Smooth muscle cell (in vitro differentiated cells): ENCODE data around the gene CTDSP1. TPM values are rescaled to one million over a fixed set of nuclear protein-coding genes. Genes with fewer than 3 reads are reported as not detected.

ENCODE experiments used
- DNase-seq: peaks from one replicate; lab custom pipeline; 2025; ENCODE audit not compliant: unreplicated experiment; lab: John Stamatoyannopoulos, UW
- H2AFZ ChIP-seq: fragments of 200-600 bp; sonication (generic); 2 replicates; pipeline ENCODE4 v1.6.0; 2016; ENCODE audit warnings: antibody characterized with exemption, low read depth, mild to moderate bottlenecking
- H3F3A ChIP-seq: fragments of 200-600 bp; sonication (generic); 2 replicates; pipeline ENCODE4 v1.6.0; 2017; ENCODE audit warnings: antibody characterized with exemption, low read depth
- H3K27ac ChIP-seq: fragments of 200-600 bp; sonication (generic); 2 replicates; pipeline ENCODE4 v1.5.1; 2016; ENCODE audit warnings: low read depth, mild to moderate bottlenecking
- H3K27me3 ChIP-seq: fragments of 200-600 bp; sonication (generic); 2 replicates; pipeline ENCODE4 v1.6.1; 2016; ENCODE audit warnings: low read depth, mild to moderate bottlenecking
- H3K36me3 ChIP-seq: fragments of 200-600 bp; sonication (generic); 2 replicates; pipeline ENCODE4 v1.5.1; 2016; ENCODE audit warnings: low read depth
- H3K4me1 ChIP-seq: fragments of 200-600 bp; sonication (generic); 2 replicates; pipeline ENCODE4 v1.5.1; 2016; ENCODE audit warnings: low read depth
- H3K4me2 ChIP-seq: fragments of 200-600 bp; sonication (generic); 2 replicates; pipeline ENCODE4 v1.6.0; 2016; ENCODE audit warnings: mild to moderate bottlenecking
- H3K4me3 ChIP-seq: fragments of 200-600 bp; sonication (generic); 2 replicates; pipeline ENCODE4 v1.5.1; 2016; ENCODE audit warnings: mild to moderate bottlenecking
- H3K79me2 ChIP-seq: fragments of 200-600 bp; sonication (generic); 2 replicates; pipeline ENCODE4 v1.6.0; 2016; ENCODE audit warnings: low read depth, mild to moderate bottlenecking
- H3K9ac ChIP-seq: fragments of 200-600 bp; sonication (generic); 2 replicates; pipeline ENCODE4 v1.6.0; 2016; ENCODE audit warnings: low read depth
- H3K9me3 ChIP-seq: fragments of 200-600 bp; sonication (generic); replicated peaks from 2 replicates; pipeline ENCODE4 v1.5.1; 2016; ENCODE audit warnings: low read depth
- H4K20me1 ChIP-seq: fragments of 200-600 bp; sonication (generic); 2 replicates; pipeline ENCODE4 v1.6.0; 2016; ENCODE audit warnings: low read depth
- WGBS: methylation state at CpG from one replicate; pipeline ENCODE4 v1.1.7; 2016; ENCODE audit warnings: low lambda C conversion rate; 5-methylcytosine and 5-hydroxymethylcytosine counted together
- polyA plus RNA-seq: library from polyadenylated mRNA; unstranded; fragments of >200 nt; fragmentation: Nextera tagmentation; extraction: Ambion mirVana; gene quantifications from 2 replicates; pipeline ENCODE4 v1.2.1, GENCODE V29; 2016
- total RNA-seq: library from RNA; depleted of rRNA; stranded (reverse); fragments of >200 nt; gene quantifications from 2 replicates; pipeline ENCODE4 v1.2.3, GENCODE V29; 2014
- TF ChIP-seq, protein P1 (sequence below): fragments of 200-600 bp; sonication (generic); IDR thresholded peaks from 2 replicates; pipeline ENCODE4 v1.5.1; 2017; ENCODE audit warnings: borderline replicate concordance, mild to moderate bottlenecking, antibody characterized with exemption; ENCODE audit not compliant: insufficient read depth, poor library complexity, severe bottlenecking

The CTDSP1 gene
- total and polyA plus RNA-seq, 2 experiments from 2014 or later: 18.7 to 62.5 TPM

DNA sequence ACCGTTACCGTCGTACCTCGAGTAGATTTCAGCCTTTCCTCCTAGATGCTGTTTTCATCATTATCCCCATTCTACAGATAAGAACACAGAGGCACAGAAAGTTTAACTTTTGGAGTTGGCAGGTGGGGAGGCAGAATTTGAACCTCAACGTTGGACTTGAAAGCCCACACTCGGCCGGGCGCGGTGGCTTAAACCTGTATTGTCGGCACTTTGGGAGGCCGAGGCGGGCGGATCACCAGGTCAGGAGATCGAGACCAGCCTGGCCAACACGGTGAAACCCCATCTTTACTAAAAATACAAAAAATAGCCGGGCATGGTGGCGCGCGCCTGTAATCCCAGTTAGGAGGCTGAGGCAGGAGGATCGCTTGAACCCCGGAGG lies 31.5 kb upstream of the CTDSP1 start:
- Histone ChIP-seq H3K27me3 (no peaks in the 10 kb centered on the region), H3K4me2 (peak overlapping the region; percentile 79), H3K79me2 (no peaks in the 10 kb centered on the region), H4K20me1 (no peaks in the 10 kb centered on the region), H3K4me3 (peak overlapping the region; percentile 39), H3K9me3 (no peaks in the 10 kb centered on the region), H3K9ac (peak overlapping the region; percentile 22), H2AFZ (peak overlapping the region; percentile 54), H3K36me3 (no peaks in the 10 kb centered on the region), H3K4me1 (peaks cover 4% of the 10 kb centered on the region), H3F3A (peaks cover 44% of the 10 kb centered on the region), H3K27ac (peak overlapping the region; percentile 79)
- DNase-seq: no peak
- TF ChIP-seq, protein P1, sequence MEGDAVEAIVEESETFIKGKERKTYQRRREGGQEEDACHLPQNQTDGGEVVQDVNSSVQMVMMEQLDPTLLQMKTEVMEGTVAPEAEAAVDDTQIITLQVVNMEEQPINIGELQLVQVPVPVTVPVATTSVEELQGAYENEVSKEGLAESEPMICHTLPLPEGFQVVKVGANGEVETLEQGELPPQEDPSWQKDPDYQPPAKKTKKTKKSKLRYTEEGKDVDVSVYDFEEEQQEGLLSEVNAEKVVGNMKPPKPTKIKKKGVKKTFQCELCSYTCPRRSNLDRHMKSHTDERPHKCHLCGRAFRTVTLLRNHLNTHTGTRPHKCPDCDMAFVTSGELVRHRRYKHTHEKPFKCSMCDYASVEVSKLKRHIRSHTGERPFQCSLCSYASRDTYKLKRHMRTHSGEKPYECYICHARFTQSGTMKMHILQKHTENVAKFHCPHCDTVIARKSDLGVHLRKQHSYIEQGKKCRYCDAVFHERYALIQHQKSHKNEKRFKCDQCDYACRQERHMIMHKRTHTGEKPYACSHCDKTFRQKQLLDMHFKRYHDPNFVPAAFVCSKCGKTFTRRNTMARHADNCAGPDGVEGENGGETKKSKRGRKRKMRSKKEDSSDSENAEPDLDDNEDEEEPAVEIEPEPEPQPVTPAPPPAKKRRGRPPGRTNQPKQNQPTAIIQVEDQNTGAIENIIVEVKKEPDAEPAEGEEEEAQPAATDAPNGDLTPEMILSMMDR: no peak
- WGBS: 75% methylated on average over 18 of the region's 21 CpGs

DNA sequence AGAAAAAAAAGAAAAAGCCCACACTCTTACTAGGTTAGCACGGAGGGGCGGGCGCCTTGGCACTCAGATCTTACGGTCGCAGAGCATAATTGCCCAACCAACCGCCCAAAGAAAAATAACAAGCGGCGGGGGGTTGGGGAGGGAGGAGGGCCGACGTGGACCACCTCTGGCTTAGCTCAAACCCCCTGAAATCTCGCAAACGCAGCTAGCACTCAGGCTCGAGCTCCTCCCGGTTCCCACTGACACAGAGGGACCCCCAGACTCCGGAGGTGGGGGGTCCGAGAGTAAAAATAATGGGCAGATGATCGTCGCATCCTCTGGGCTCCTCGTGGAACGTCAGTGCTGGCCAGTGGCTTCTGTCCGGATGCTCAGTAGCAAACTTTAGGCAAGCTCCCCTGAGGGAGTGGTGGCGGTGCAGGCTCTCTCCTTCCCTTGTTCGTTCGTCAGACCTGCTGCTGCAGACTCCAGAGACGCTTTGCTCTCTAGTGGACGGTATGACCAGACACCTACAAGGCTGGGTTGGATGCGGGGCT lies 31.0 kb upstream of the CTDSP1 start:
- H3K27ac ChIP-seq: peak overlapping the region; percentile 79
- 56% methylated on average over 27 of the region's 27 CpGs for WGBS
- H3K9ac ChIP-seq: no peak overlapping the region
- no peak overlapping the region for H3K4me3 ChIP-seq
- no peak overlapping the region for H2AFZ ChIP-seq
- DNase-seq: no peak
- H3F3A ChIP-seq: peaks cover 44% of the 10 kb centered on the region
- H3K9me3 ChIP-seq: no peaks in the 10 kb centered on the region
- TF ChIP-seq, protein P1: no peak
- peaks cover 4% of the 10 kb centered on the region for H3K4me1 ChIP-seq
- no peaks in the 10 kb centered on the region for H3K27me3 ChIP-seq
- H3K4me2 ChIP-seq: peak overlapping the region; percentile 49
- H3K79me2 ChIP-seq: no peaks in the 10 kb centered on the region
- no peaks in the 10 kb centered on the region for H4K20me1 ChIP-seq
- no peaks in the 10 kb centered on the region for H3K36me3 ChIP-seq

DNA sequence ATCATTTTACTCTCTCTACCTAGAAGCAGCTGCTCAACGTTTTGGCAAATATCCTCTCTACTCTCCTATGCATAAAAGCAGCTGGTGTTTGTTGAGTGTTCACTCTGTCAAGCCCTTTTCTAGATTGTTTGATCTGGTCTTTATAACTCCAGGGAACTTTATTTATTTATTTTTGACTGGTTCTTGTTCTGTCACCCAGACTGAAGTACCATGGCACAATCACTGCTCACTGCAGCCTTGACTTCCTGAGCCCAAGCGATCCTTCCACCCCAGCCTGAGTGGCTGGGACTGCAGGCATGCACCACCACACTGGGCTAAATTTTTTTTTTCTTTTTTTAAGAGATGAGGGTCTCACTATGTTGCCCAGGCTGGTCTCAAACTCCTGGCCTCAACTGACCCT lies 30.3 kb upstream of the CTDSP1 start:
- Histone ChIP-seq H3K9ac (no peak overlapping the region), H3F3A (peaks cover 44% of the 10 kb centered on the region), H3K4me2 (no peak overlapping the region), H3K4me3 (no peak overlapping the region), H3K9me3 (no peaks in the 10 kb centered on the region), H4K20me1 (no peaks in the 10 kb centered on the region), H3K36me3 (no peaks in the 10 kb centered on the region), H3K27me3 (no peaks in the 10 kb centered on the region), H2AFZ (no peak overlapping the region), H3K79me2 (no peaks in the 10 kb centered on the region), H3K27ac (peak overlapping the region; percentile 79), H3K4me1 (peaks cover 4% of the 10 kb centered on the region)
- DNase-seq: no peak
- WGBS: 71% methylated on average over 2 of the region's 2 CpGs
- TF ChIP-seq, protein P1: no peak

GRCh38 chr2:218370410-218371063 lies 29.1 kb upstream of the CTDSP1 start:
- DNase-seq: no peak

More at GRCh38 chr2:218370410-218371063, 29.1 kb upstream of the CTDSP1 start:
- Histone ChIP-seq H3K4me1 (peaks cover 4% of the 10 kb centered on the region), H3F3A (peaks cover 44% of the 10 kb centered on the region), H3K79me2 (no peaks in the 10 kb centered on the region), H3K9ac (no peak overlapping the region), H3K27ac (peak overlapping the region; percentile 79), H3K27me3 (no peaks in the 10 kb centered on the region), H3K4me2 (peak overlapping the region; percentile 14), H2AFZ (no peak overlapping the region), H3K36me3 (no peaks in the 10 kb centered on the region), H3K4me3 (no peak overlapping the region), H3K9me3 (no peaks in the 10 kb centered on the region), H4K20me1 (no peaks in the 10 kb centered on the region)
- TF ChIP-seq, protein P1: no peak
- WGBS: 46% methylated on average over 11 of the region's 11 CpGs
